UCSD-AML1 (cell line): ENCODE measurements around the gene RNLS.

Experiments used
- DNase-seq: peaks from one replicate; lab custom pipeline; 2025; ENCODE audit not compliant: unreplicated experiment; lab: John Stamatoyannopoulos, UW

Gene RNLS

DNA sequence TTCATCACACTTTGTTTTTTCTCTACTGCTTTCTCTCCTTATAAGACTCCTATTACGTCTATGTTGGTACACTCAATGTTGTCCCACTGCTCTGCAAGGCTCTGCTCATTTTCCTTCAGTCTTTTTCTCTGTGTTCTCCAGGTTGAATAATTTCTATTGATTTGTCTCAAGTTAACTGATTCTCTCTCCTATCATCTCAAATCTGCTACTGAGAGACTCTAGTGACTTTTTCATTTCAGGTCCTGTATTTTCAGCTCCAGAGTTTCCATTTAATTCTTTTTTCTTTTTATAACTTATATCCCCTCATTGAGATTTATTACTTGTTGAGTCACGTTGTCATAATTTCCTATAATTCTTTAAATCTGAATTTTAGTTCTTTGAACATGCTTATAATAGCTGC lies 100.9 kb downstream of the RNLS start:
- DNase-seq: no peak

GRCh38 chr10:88478256-88478655 lies 104.9 kb downstream of the RNLS start:
- DNase-seq: no peak

DNA sequence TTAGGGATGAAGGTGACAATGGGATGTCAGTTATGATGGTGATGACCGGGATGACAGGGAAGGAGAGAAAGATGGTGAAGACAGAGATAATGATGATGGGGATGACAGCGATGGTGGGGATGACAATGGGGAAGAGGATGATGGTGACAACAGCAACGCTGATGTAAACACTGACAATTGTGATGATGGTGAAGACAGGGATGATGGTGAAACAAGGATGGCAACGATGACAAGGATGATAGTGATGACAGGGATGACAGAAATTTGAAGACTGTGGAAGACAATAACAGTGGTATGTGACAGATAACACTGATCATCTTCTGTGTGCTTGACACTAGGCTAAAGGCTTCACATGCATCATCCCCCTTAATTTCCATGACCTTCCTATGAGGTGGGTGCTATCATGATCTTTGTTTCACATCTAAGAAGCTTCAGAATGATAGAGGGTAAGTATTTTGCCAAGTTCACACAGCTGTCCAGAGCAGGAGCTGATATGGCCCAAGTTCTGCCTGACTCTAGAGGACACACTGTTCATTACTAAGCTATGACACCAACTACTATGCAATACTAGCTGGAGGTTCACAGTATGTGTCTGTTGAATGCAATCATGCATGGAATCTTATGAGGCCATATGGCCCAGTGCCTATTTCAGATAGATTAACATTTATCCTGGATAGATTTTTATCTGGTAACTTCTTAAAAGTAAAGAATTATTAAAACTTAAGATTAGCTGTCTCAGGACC lies 105.6 kb downstream of the RNLS start:
- DNase-seq: no peak

GRCh38 chr10:88474884-88475844 lies 108.0 kb downstream of the RNLS start:
- no peak for DNase-seq

GRCh38 chr10:88473989-88474883 lies 108.9 kb downstream of the RNLS start:
- DNase-seq: no peak

- no peak for DNase-seq
These were observed 110.6 kb downstream of the RNLS start for GRCh38 chr10:88472540-88472939.

- no peak for DNase-seq
These were observed 111.2 kb downstream of the RNLS start for GRCh38 chr10:88471899-88472298.

GRCh38 chr10:88467835-88468485 lies 115.2 kb downstream of the RNLS start:
- no peak for DNase-seq

- no peak for DNase-seq
These were observed 116.3 kb downstream of the RNLS start for GRCh38 chr10:88466786-88467185.

GRCh38 chr10:88465765-88466164 lies 117.4 kb downstream of the RNLS start:
- DNase-seq: no peak

DNA sequence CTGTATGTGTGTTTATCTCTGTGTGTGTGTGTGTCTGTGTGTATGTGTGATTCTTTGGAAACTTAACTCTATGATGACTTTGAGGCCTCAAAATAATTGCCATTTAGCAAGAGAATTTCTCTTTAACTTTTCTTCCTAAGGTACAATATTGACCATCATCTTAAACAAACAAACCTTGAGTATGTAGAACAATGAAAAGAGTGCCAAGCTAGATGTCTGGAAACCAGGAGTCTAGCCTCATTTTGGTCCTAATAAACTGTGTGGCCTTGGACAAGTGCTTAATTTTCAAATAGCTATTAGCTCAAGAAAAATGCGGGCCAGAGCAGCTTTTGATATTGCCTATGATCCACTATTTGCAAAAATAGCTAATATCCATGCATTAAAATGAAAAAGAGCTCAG lies 119.3 kb downstream of the RNLS start:
- no peak for DNase-seq

GRCh38 chr10:88461426-88461825 lies 121.7 kb downstream of the RNLS start:
- no peak for DNase-seq

- no peak for DNase-seq
These were observed 123.6 kb downstream of the RNLS start for GRCh38 chr10:88459530-88459929.

- DNase-seq: no peak
These were observed 124.9 kb downstream of the RNLS start for GRCh38 chr10:88458209-88458608.

- DNase-seq: no peak
These were observed 125.5 kb downstream of the RNLS start for GRCh38 chr10:88457660-88458059.

DNA sequence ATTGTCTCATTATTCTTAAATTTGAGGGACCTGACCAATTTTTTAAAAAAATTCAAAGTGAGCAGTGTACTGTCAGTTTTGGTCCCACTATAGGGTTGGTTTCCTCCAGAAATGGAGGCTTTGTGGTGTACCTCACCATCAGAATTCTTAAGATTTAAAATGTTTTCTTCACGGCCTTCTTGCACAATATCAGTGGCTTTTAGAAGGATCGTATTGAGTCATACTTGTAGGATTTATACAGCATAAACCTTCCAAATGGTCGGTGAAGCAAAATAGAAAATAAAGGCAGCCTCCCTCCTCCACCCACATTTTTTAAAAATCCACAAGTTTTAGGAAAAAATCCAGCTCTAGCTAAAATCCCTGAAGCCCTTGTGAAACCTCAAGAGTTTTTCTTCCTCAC lies 126.4 kb downstream of the RNLS start:
- no peak for DNase-seq

DNA sequence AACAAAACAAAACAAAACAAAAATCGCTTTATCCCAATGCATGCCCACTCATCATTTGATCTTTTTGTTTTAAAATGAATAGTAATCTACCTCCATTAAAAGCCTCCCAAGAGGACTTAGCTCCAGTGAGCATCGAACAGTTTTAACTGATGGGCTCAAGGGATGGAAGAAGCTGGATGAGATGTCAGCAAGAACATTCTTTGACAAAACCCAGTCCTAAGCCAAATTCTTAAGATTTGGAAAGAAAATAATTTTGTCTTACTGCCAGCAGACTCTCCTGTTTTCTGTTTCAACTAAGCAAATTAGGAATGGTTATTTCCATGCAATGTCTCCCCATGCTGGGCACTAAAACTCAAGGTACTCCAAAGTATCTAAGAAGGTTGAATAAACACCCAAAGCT lies 127.3 kb downstream of the RNLS start:
- DNase-seq: no peak

GRCh38 chr10:88450201-88450600 lies 132.9 kb downstream of the RNLS start:
- no peak for DNase-seq

GRCh38 chr10:88442716-88443115 lies 140.4 kb downstream of the RNLS start:
- no peak for DNase-seq

- DNase-seq: no peak
These were observed 142.6 kb downstream of the RNLS start for GRCh38 chr10:88440541-88440940.

GRCh38 chr10:88439932-88440331 lies 143.2 kb downstream of the RNLS start:
- no peak for DNase-seq
